Measurements from ENCODE around the gene DDB1. TPM values are rescaled to one million over a fixed set of nuclear protein-coding genes. Genes with fewer than 3 reads are reported as not detected.

DDB1 gene
- polyA plus RNA-seq, 3 donors, result 54.1 to 97.2 (median 86.6) TPM

- Histone ChIP-seq H3K9me3 (replicated peaks in 1 of 2; ENCODE audit: control insufficient read depth in 1 of 2, insufficient read depth in 1 of 2, low read length in 2 of 2) (no peaks in the 10 kb centered on the region), H3K4me1 (ENCODE audit: control insufficient read depth in 1 of 2, insufficient read depth in 2 of 2, low read length in 2 of 2) (no peaks in the 10 kb centered on the region), H4K20me1 (ENCODE audit: insufficient read depth, low read length) (no peaks in the 10 kb centered on the region), H2AFZ (ENCODE audit: insufficient read depth, low read depth, low read length, poor library complexity, severe bottlenecking) (no peak overlapping the region), H3K9ac (ENCODE audit: insufficient read depth, low read length, poor library complexity, severe bottlenecking) (no peak overlapping the region), H3K4me2 (replicated peaks; ENCODE audit: extremely low read depth, low read length, poor library complexity, severe bottlenecking) (no peak overlapping the region), H3K27me3 (ENCODE audit: control insufficient read depth in 2 of 2, insufficient read depth in 2 of 2, low read length in 2 of 2) (no peaks in the 10 kb centered on the region), H3K79me2 (ENCODE audit: insufficient read depth, low read length) (no peaks in the 10 kb centered on the region), H3K4me3 (replicated peaks in 1 of 3; ENCODE audit: low read depth in 2 of 3, low read length in 3 of 3) (no peak overlapping the region), H3K36me3 (replicated peaks in 1 of 2; ENCODE audit: control insufficient read depth in 1 of 2, insufficient read depth in 2 of 2, low read length in 2 of 2) (no peaks in the 10 kb centered on the region), H3K27ac (ENCODE audit: low read depth in 1 of 2, low read length in 2 of 2) (no peak overlapping the region)
- DNase-seq, result no peak
- Mint-ChIP-seq H3K4me3 (no peak overlapping the region), H3K27ac (peak overlapping the region in 1 of 7 donors; percentile 3), H3K27me3 (ENCODE audit: low read depth in 3 of 3) (peaks cover 0 to 6% (median 4%) of the 10 kb centered on the region in 3 donors), H3K4me1 (no peaks in the 10 kb centered on the region), H3K36me3 (no peaks in the 10 kb centered on the region), H3K9me3 (peaks cover 0 to 1% (median 0%) of the 10 kb centered on the region in 7 donors)
- 100% methylated on average over 1 of the region's 4 CpGs for WGBS (ENCODE audit: insufficient coverage)
- TF ChIP-seq CTCF (IDR thresholded peaks at IDR 0.05), result no peak
- intact Hi-C loops (cut with micrococcal nuclease), result no loop called here
These were observed 58.8 kb downstream of the DDB1 start for GRCh38 chr11:61274084-61274483.

GRCh38 chr11:61273178-61274078, 59.5 kb downstream of the DDB1 start:
- no peak overlapping the region for H3K9ac ChIP-seq (ENCODE audit: insufficient read depth, low read length, poor library complexity, severe bottlenecking)
- H3K4me3 ChIP-seq (replicated peaks in 1 of 3; ENCODE audit: low read depth in 2 of 3, low read length in 3 of 3), result no peak overlapping the region
- no peaks in the 10 kb centered on the region for H3K79me2 ChIP-seq (ENCODE audit: insufficient read depth, low read length)
- Mint-ChIP-seq H3K36me3 (no peaks in the 10 kb centered on the region), H3K4me1 (no peaks in the 10 kb centered on the region), H3K9me3 (peaks cover 0 to under 1% (median 0%) of the 10 kb centered on the region in 7 donors), H3K4me3 (no peak overlapping the region), H3K27me3 (ENCODE audit: low read depth in 3 of 3) (peaks cover 0 to 6% (median 4%) of the 10 kb centered on the region in 3 donors), H3K27ac (peak overlapping the region in 1 of 7 donors; percentile 3)
- H3K9me3 ChIP-seq (replicated peaks in 1 of 2; ENCODE audit: control insufficient read depth in 1 of 2, insufficient read depth in 1 of 2, low read length in 2 of 2), result no peaks in the 10 kb centered on the region
- H3K4me2 ChIP-seq (replicated peaks; ENCODE audit: extremely low read depth, low read length, poor library complexity, severe bottlenecking), result no peak overlapping the region
- no peaks in the 10 kb centered on the region for H4K20me1 ChIP-seq (ENCODE audit: insufficient read depth, low read length)
- WGBS (ENCODE audit: insufficient coverage), result 97% methylated on average over 12 of the region's 16 CpGs
- no peak for DNase-seq
- no peak overlapping the region for H2AFZ ChIP-seq (ENCODE audit: insufficient read depth, low read depth, low read length, poor library complexity, severe bottlenecking)
- no peaks in the 10 kb centered on the region for H3K4me1 ChIP-seq (ENCODE audit: control insufficient read depth in 1 of 2, insufficient read depth in 2 of 2, low read length in 2 of 2)
- no peak overlapping the region for H3K27ac ChIP-seq (ENCODE audit: low read depth in 1 of 2, low read length in 2 of 2)
- H3K27me3 ChIP-seq (ENCODE audit: control insufficient read depth in 2 of 2, insufficient read depth in 2 of 2, low read length in 2 of 2), result no peaks in the 10 kb centered on the region
- H3K36me3 ChIP-seq (replicated peaks in 1 of 2; ENCODE audit: control insufficient read depth in 1 of 2, insufficient read depth in 2 of 2, low read length in 2 of 2), result no peaks in the 10 kb centered on the region
- TF ChIP-seq CTCF (IDR thresholded peaks at IDR 0.05), result no peak
- intact Hi-C loops (cut with micrococcal nuclease), result no loop called here

All from CD14-positive monocyte (primary cell).